ENCODE results near the gene CLSTN2. TPM values are rescaled to one million over a fixed set of nuclear protein-coding genes. Genes with fewer than 3 reads are reported as not detected.

Gene CLSTN2
- total RNA-seq, 1 experiment from 2014 or later = not detected

GRCh38 chr3:140129768-140130284 lies 194.8 kb downstream of the CLSTN2 start:
- Histone ChIP-seq H3K36me3 (ENCODE audit: low read depth) (no peaks in the 10 kb centered on the region), H3K4me1 (replicated peaks; ENCODE audit: insufficient read depth) (no peaks in the 10 kb centered on the region), H3K27ac (no peak overlapping the region), H2AFZ (no peak overlapping the region), H3K9me2 (ENCODE audit: insufficient read depth) (no peaks in the 10 kb centered on the region), H3K9me3 (ENCODE audit: insufficient read depth, low read depth) (no peaks in the 10 kb centered on the region), H3K4me2 (no peak overlapping the region), H4K20me1 (ENCODE audit: insufficient read depth) (no peaks in the 10 kb centered on the region), H3K79me2 (ENCODE audit: low read depth) (no peaks in the 10 kb centered on the region), H3K27me3 (ENCODE audit: insufficient read depth, low read depth) (no peaks in the 10 kb centered on the region), H3F3A (ENCODE audit: insufficient read depth, low read depth) (no peaks in the 10 kb centered on the region), H3K4me3 (no peak overlapping the region)
- no TSS peak for BruUV-seq (replicated peaks)
- ChIA-PET POLR2A (ENCODE audit: unreplicated experiment) (no interaction called here), CTCF (no interaction called here)
- TF ChIP-seq CTCF (conservative IDR thresholded peaks at IDR 0.05) = no peak
- TF ChIP-seq EZH2 (IDR thresholded peaks at IDR 0.05; ENCODE audit: low read depth) = no peak
- DNase-seq = no peak
- intact Hi-C loops (cut with micrococcal nuclease; ENCODE audit: unreplicated experiment) = loop anchor here (10.0 kb wide), 1 partner anchor 735 kb away; no protein-coding TSS in a partner anchor

- Histone ChIP-seq H3K4me3 (no peak overlapping the region), H3K79me2 (ENCODE audit: low read depth) (no peaks in the 10 kb centered on the region), H2AFZ (no peak overlapping the region), H4K20me1 (ENCODE audit: insufficient read depth) (no peaks in the 10 kb centered on the region), H3K27me3 (ENCODE audit: insufficient read depth, low read depth) (no peaks in the 10 kb centered on the region), H3K36me3 (ENCODE audit: low read depth) (no peaks in the 10 kb centered on the region), H3K9me2 (ENCODE audit: insufficient read depth) (no peaks in the 10 kb centered on the region), H3F3A (ENCODE audit: insufficient read depth, low read depth) (no peaks in the 10 kb centered on the region), H3K9me3 (ENCODE audit: insufficient read depth, low read depth) (no peaks in the 10 kb centered on the region), H3K4me1 (replicated peaks; ENCODE audit: insufficient read depth) (no peaks in the 10 kb centered on the region), H3K27ac (no peak overlapping the region), H3K4me2 (no peak overlapping the region)
- ChIA-PET CTCF (no interaction called here), POLR2A (ENCODE audit: unreplicated experiment) (no interaction called here)
- intact Hi-C loops (cut with micrococcal nuclease; ENCODE audit: unreplicated experiment) = no loop called here
- no TSS peak for BruUV-seq (replicated peaks)
- TF ChIP-seq EZH2 (IDR thresholded peaks at IDR 0.05; ENCODE audit: low read depth) = no peak
- no peak for TF ChIP-seq CTCF (conservative IDR thresholded peaks at IDR 0.05)
- DNase-seq = no peak
Measured at GRCh38 chr3:140131895-140132294, 196.9 kb downstream of the CLSTN2 start.

- H3K4me1 ChIP-seq (replicated peaks; ENCODE audit: insufficient read depth) = no peaks in the 10 kb centered on the region
- H3K36me3 ChIP-seq (ENCODE audit: low read depth) = no peaks in the 10 kb centered on the region
- intact Hi-C loops (cut with micrococcal nuclease; ENCODE audit: unreplicated experiment) = no loop called here
- CTCF ChIA-PET = no interaction called here
- H3K27me3 ChIP-seq (ENCODE audit: insufficient read depth, low read depth) = 0 out of 2 replicates have a peak, but pooled peaks cover 3% of the 10 kb centered on the region
- no peak overlapping the region for H3K4me3 ChIP-seq
- POLR2A ChIA-PET (ENCODE audit: unreplicated experiment) = no interaction called here
- no peak overlapping the region for H3K27ac ChIP-seq
- no peaks in the 10 kb centered on the region for H3F3A ChIP-seq (ENCODE audit: insufficient read depth, low read depth)
- no peak overlapping the region for H3K4me2 ChIP-seq
- no TSS peak for BruUV-seq (replicated peaks)
- no peaks in the 10 kb centered on the region for H3K9me3 ChIP-seq (ENCODE audit: insufficient read depth, low read depth)
- no peak overlapping the region for H2AFZ ChIP-seq
- no peak for DNase-seq
- H4K20me1 ChIP-seq (ENCODE audit: insufficient read depth) = no peaks in the 10 kb centered on the region
- no peaks in the 10 kb centered on the region for H3K79me2 ChIP-seq (ENCODE audit: low read depth)
- TF ChIP-seq CTCF (conservative IDR thresholded peaks at IDR 0.05) (no peak), EZH2 (IDR thresholded peaks at IDR 0.05; ENCODE audit: low read depth) (no peak)
- H3K9me2 ChIP-seq (ENCODE audit: insufficient read depth) = no peaks in the 10 kb centered on the region
Measured at GRCh38 chr3:140134231-140134965, 199.4 kb downstream of the CLSTN2 start.

Data from PC-9 (cell line).